Measurements from ENCODE around the gene RNF222. TPM values are rescaled to one million over a fixed set of nuclear protein-coding genes. Genes with fewer than 3 reads are reported as not detected.
A peak's percentile ranks its signal among the peaks of the same experiment; 100 is the strongest.

RNF222 gene
- under 1 TPM; 0.24 to 0.29 TPM for total RNA-seq

- Mint-ChIP-seq H3K4me1 (ENCODE audit: low read depth) (peaks cover 20% of the 10 kb centered on the region), H3K9me3 (ENCODE audit: insufficient read depth) (no peaks in the 10 kb centered on the region), H3K4me3 (no peak within 1 kb of the TSS), H3K27me3 (ENCODE audit: low read depth) (peaks cover 33% of the 10 kb centered on the region), H3K27ac (no peak within 1 kb of the TSS), H3K36me3 (ENCODE audit: low read depth) (no peaks in the 10 kb centered on the region)
- ChIA-PET POLR2A (no interaction called here), CTCF (no interaction called here)
- DNase-seq = no peak
- no peak for ATAC-seq
Observed at GRCh38 chr17:8397636-8398035, at the start of gene RNF222. TSS of gene RNF222 (minus strand) at chr17:8397827. CDS start at chr17:8393461, 4,366 bp downstream.

GRCh38 chr17:8445536-8445935, 47.9 kb upstream of the RNF222 start:
- no peak overlapping the region for H3K4me3 Mint-ChIP-seq
- H3K9me3 Mint-ChIP-seq (ENCODE audit: insufficient read depth) = no peaks in the 10 kb centered on the region
- no peak overlapping the region for H3K27ac Mint-ChIP-seq
- DNase-seq (no peak), ATAC-seq (no peak)
- H3K36me3 Mint-ChIP-seq (ENCODE audit: low read depth) = peaks cover 41% of the 10 kb centered on the region
- ChIA-PET CTCF (interaction anchor here (1.1 to 1.6 kb wide), 2 partner anchors 35 to 301 kb away, joined by 3 to 5 read pairs; no protein-coding TSS in a partner anchor), POLR2A (no interaction called here)
- no peaks in the 10 kb centered on the region for H3K27me3 Mint-ChIP-seq (ENCODE audit: low read depth)
- H3K4me1 Mint-ChIP-seq (ENCODE audit: low read depth) = peaks cover 13% of the 10 kb centered on the region

DNA sequence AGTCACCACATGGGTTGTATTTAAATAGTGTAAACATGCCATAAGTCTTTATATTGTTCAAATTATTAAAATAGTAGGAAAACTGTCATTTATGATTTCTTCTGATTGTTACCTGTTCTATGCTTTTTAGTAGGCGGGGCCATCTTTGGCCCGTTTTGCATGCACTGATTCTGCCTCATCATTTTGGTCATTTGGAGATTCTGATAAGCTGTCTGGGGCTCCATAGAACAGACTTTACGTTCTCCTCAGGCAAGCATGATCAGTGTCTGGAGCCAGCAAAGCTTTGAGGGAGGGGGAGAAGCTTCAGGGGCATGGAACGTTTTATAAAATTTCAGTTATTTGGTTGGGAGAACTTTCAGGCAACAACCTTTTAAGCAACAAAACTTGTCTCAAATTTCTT, 46.9 kb upstream of the RNF222 start:
- DNase-seq (no peak), ATAC-seq (no peak)
- ChIA-PET POLR2A (no interaction called here), CTCF (no interaction called here)
- peaks cover 41% of the 10 kb centered on the region for H3K36me3 Mint-ChIP-seq (ENCODE audit: low read depth)
- peaks cover 18% of the 10 kb centered on the region for H3K4me1 Mint-ChIP-seq (ENCODE audit: low read depth)
- H3K27me3 Mint-ChIP-seq (ENCODE audit: low read depth) = no peaks in the 10 kb centered on the region
- no peak overlapping the region for H3K4me3 Mint-ChIP-seq
- no peaks in the 10 kb centered on the region for H3K9me3 Mint-ChIP-seq (ENCODE audit: insufficient read depth)
- H3K27ac Mint-ChIP-seq = no peak overlapping the region

DNA sequence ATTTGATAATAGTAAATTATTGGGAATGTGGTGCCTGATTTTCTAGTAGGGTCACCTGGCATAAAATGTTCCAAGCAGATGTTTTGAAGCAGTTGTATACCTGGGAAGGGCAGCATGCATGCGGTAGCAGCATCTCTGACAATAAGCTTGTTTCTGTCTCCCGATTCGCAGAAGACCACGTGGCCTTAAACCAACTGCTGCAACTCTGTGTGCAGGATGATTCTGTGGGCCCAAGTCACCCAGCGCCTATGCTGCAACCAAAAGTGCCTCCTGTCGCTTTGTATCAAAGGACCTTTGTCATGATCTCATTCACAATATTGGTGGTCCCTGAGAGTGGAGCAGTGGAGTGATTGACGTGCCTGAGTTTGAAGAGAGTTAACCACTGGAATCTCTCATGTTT, 46.1 kb upstream of the RNF222 start:
- Mint-ChIP-seq H3K27ac (no peak overlapping the region), H3K9me3 (ENCODE audit: insufficient read depth) (no peaks in the 10 kb centered on the region), H3K4me3 (no peak overlapping the region), H3K36me3 (ENCODE audit: low read depth) (peaks cover 37% of the 10 kb centered on the region), H3K4me1 (ENCODE audit: low read depth) (peaks cover 20% of the 10 kb centered on the region), H3K27me3 (ENCODE audit: low read depth) (no peaks in the 10 kb centered on the region)
- ChIA-PET CTCF (no interaction called here), POLR2A (interaction anchor here (0.6 kb wide), 1 partner anchor 27 kb away, joined by 3 read pairs; no protein-coding TSS in a partner anchor)
- ATAC-seq = no peak
- no peak for DNase-seq

- ATAC-seq = no peak
- peaks cover 29% of the 10 kb centered on the region for H3K36me3 Mint-ChIP-seq (ENCODE audit: low read depth)
- H3K9me3 Mint-ChIP-seq (ENCODE audit: insufficient read depth) = no peaks in the 10 kb centered on the region
- no peak overlapping the region for H3K4me3 Mint-ChIP-seq
- no peaks in the 10 kb centered on the region for H3K27me3 Mint-ChIP-seq (ENCODE audit: low read depth)
- no peak overlapping the region for H3K27ac Mint-ChIP-seq
- POLR2A ChIA-PET = no interaction called here
- DNase-seq = no peak
- peaks cover 35% of the 10 kb centered on the region for H3K4me1 Mint-ChIP-seq (ENCODE audit: low read depth)
- CTCF ChIA-PET = no interaction called here
Observed at GRCh38 chr17:8442310-8442709, 44.7 kb upstream of the RNF222 start.

GRCh38 chr17:8441690-8442089, 44.1 kb upstream of the RNF222 start:
- peaks cover 27% of the 10 kb centered on the region for H3K36me3 Mint-ChIP-seq (ENCODE audit: low read depth)
- no peak for DNase-seq
- no peaks in the 10 kb centered on the region for H3K9me3 Mint-ChIP-seq (ENCODE audit: insufficient read depth)
- H3K4me1 Mint-ChIP-seq (ENCODE audit: low read depth) = peaks cover 39% of the 10 kb centered on the region
- no peak overlapping the region for H3K27ac Mint-ChIP-seq
- H3K27me3 Mint-ChIP-seq (ENCODE audit: low read depth) = no peaks in the 10 kb centered on the region
- CTCF ChIA-PET = interaction anchor here (1.1 kb wide), 1 partner anchor 32 kb away, joined by 3 read pairs; no protein-coding TSS in a partner anchor
- POLR2A ChIA-PET = no interaction called here
- ATAC-seq = no peak
- H3K4me3 Mint-ChIP-seq = no peak overlapping the region

DNA sequence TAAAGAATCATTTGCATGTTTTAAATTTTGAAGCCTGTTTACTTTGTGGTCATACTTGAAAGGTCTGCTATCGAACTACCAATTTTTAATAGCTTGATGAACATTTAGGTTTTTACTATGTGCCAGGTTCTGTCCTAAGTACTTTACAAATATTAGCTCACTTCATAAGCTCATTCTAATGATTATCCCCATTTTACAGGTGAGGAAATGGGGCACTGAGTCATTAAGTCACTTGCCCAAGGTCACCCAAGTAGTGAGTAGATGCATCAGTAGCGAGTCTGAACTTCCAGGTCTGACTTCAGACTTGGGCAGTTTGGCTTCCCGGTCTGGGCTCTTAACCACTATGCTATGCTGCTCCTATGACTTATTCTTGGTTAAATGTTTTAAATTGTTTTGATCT, 42.1 kb upstream of the RNF222 start:
- Mint-ChIP-seq H3K4me1 (ENCODE audit: low read depth) (peaks cover 44% of the 10 kb centered on the region), H3K27me3 (ENCODE audit: low read depth) (no peaks in the 10 kb centered on the region), H3K9me3 (ENCODE audit: insufficient read depth) (no peaks in the 10 kb centered on the region), H3K4me3 (no peak overlapping the region), H3K27ac (peak overlapping the region; percentile 35), H3K36me3 (ENCODE audit: low read depth) (peaks cover 20% of the 10 kb centered on the region)
- ATAC-seq = no peak
- ChIA-PET CTCF (no interaction called here), POLR2A (no interaction called here)
- DNase-seq = no peak

GRCh38 chr17:8438441-8438840, 40.8 kb upstream of the RNF222 start:
- peak; percentile 35 for DNase-seq
- CTCF ChIA-PET = interaction anchor here (0.6 to 1.7 kb wide), 3 partner anchors 28 to 307 kb away, joined by 3 to 8 read pairs (median 3); partner anchors contain the start of gene RPL26

GRCh38 chr17:8436844-8437171, 39.2 kb upstream of the RNF222 start:
- Mint-ChIP-seq H3K4me1 (ENCODE audit: low read depth) (peaks cover 41% of the 10 kb centered on the region), H3K36me3 (ENCODE audit: low read depth) (peaks cover 13% of the 10 kb centered on the region), H3K9me3 (ENCODE audit: insufficient read depth) (no peaks in the 10 kb centered on the region), H3K4me3 (peak overlapping the region; percentile 93), H3K27me3 (ENCODE audit: low read depth) (no peaks in the 10 kb centered on the region), H3K27ac (peak overlapping the region; percentile 95)
- ChIA-PET CTCF (interaction anchor here (1.0 to 1.2 kb wide), 4 partner anchors 27 to 310 kb away, joined by 3 to 10 read pairs (median 5); no protein-coding TSS in a partner anchor), POLR2A (interaction anchor here (0.8 to 1.9 kb wide), 6 partner anchors 11 to 216 kb away, joined by 3 to 6 read pairs (median 4); no protein-coding TSS in a partner anchor)
- DNase-seq (no peak), ATAC-seq (no peak)

More at GRCh38 chr17:8438441-8438840, 40.8 kb upstream of the RNF222 start:
- no peak overlapping the region for H3K4me3 Mint-ChIP-seq
- no peak for ATAC-seq
- POLR2A ChIA-PET = interaction anchor here (1.2 kb wide), 1 partner anchor 420 kb away, joined by 3 read pairs; no protein-coding TSS in a partner anchor
- H3K27ac Mint-ChIP-seq = no peak overlapping the region
- H3K27me3 Mint-ChIP-seq (ENCODE audit: low read depth) = no peaks in the 10 kb centered on the region
- H3K9me3 Mint-ChIP-seq (ENCODE audit: insufficient read depth) = no peaks in the 10 kb centered on the region
- peaks cover 44% of the 10 kb centered on the region for H3K4me1 Mint-ChIP-seq (ENCODE audit: low read depth)
- H3K36me3 Mint-ChIP-seq (ENCODE audit: low read depth) = peaks cover 16% of the 10 kb centered on the region

- Mint-ChIP-seq H3K4me3 (peak overlapping the region; percentile 93), H3K9me3 (ENCODE audit: insufficient read depth) (no peaks in the 10 kb centered on the region), H3K27me3 (ENCODE audit: low read depth) (no peaks in the 10 kb centered on the region), H3K4me1 (ENCODE audit: low read depth) (peaks cover 37% of the 10 kb centered on the region), H3K27ac (peak overlapping the region; percentile 95), H3K36me3 (ENCODE audit: low read depth) (peaks cover 11% of the 10 kb centered on the region)
- ATAC-seq (peak; percentile 66), DNase-seq (peak; percentile 70)
- CTCF ChIA-PET = interaction anchor here (0.7 to 1.7 kb wide), 9 partner anchors 26 to 856 kb away, joined by 3 to 10 read pairs (median 4); partner anchors contain the start of gene RPL26
- POLR2A ChIA-PET = interaction anchor here (0.8 to 1.9 kb wide), 7 partner anchors 11 to 215 kb away, joined by 3 to 6 read pairs (median 4); no protein-coding TSS in a partner anchor
Observed at GRCh38 chr17:8436169-8436843, 38.7 kb upstream of the RNF222 start.

DNA sequence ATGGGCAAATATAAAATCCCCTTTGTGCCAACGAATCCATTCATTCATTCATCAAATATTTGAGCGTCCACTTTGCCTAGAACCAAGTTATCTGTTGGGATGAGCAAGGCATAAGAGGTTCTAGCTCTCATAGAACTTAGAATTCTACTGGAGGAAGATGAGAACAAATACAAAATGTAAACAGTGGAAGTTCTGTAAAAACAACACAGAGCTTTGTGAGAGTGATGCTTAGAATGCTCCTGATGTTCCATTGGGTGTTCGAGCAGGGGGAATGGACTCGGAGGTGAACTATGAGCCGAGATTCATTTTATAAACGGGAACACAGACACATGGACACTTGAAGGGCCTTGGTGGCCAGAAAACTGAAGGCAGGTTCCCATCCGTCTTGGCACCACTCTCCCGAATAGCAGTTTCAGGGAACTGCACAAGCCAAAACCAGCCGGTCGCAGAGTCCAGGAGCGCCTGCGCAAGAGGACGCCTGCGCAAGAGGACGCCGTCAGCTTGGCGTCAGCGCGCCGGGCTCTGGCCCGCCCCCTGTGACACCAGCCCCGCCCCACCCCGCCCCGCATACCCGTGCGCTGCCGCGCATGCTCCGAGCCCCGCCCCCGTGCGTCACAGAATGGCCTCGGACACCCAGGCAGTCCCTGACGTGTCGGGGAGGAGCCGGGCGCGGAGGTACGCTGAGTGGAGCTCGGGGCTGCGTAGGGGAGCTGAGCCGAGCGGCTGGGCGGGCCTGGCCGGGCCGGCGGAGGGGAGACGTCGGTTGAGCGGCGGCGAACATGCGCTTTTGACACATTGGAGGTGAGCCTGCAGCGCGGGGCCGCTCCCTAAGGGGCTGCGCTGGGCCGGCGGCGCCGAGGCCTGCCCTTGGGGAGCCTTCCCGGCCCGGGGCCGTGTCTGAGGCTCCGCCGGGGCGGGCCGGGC, 37.9 kb upstream of the RNF222 start, which contains the start of gene NDEL1:
TSS of gene NDEL1 (plus strand) at position 640 of the 924 bp plus-strand sequence. CDS start 8,388 bp downstream, outside the sequence.
- ChIA-PET POLR2A (interaction anchor here (0.9 to 1.9 kb wide), 4 partner anchors 42 to 120 kb away, joined by 3 to 6 read pairs (median 4); no protein-coding TSS in a partner anchor), CTCF (interaction anchor here (0.7 to 1.7 kb wide), 6 partner anchors 25 to 857 kb away, joined by 3 to 10 read pairs (median 4); partner anchors contain the start of gene RPL26)
- peak; percentile 98 for ATAC-seq
- Mint-ChIP-seq H3K9me3 (ENCODE audit: insufficient read depth) (no peaks in the 10 kb centered on the region), H3K36me3 (ENCODE audit: low read depth) (peaks cover 11% of the 10 kb centered on the region), H3K4me1 (ENCODE audit: low read depth) (peaks cover 31% of the 10 kb centered on the region), H3K27me3 (ENCODE audit: low read depth) (no peaks in the 10 kb centered on the region), H3K4me3 (peak within 1 kb of the TSS; percentile 93), H3K27ac (peak within 1 kb of the TSS; percentile 95)
- peak; percentile 99 for DNase-seq
